ENCODE measurements around the gene CREBRF.
A peak's percentile ranks its signal among the peaks of the same experiment; 100 is the strongest.

Gene CREBRF

GRCh38 chr5:173138707-173139106, 82.6 kb downstream of the CREBRF start:
- TF ChIP-seq, protein P1, sequence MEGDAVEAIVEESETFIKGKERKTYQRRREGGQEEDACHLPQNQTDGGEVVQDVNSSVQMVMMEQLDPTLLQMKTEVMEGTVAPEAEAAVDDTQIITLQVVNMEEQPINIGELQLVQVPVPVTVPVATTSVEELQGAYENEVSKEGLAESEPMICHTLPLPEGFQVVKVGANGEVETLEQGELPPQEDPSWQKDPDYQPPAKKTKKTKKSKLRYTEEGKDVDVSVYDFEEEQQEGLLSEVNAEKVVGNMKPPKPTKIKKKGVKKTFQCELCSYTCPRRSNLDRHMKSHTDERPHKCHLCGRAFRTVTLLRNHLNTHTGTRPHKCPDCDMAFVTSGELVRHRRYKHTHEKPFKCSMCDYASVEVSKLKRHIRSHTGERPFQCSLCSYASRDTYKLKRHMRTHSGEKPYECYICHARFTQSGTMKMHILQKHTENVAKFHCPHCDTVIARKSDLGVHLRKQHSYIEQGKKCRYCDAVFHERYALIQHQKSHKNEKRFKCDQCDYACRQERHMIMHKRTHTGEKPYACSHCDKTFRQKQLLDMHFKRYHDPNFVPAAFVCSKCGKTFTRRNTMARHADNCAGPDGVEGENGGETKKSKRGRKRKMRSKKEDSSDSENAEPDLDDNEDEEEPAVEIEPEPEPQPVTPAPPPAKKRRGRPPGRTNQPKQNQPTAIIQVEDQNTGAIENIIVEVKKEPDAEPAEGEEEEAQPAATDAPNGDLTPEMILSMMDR (IDR thresholded peaks at IDR 0.05; ENCODE audit: low read length), result no peak
- TF ChIP-seq EZH2phosphoT487 (IDR thresholded peaks at IDR 0.05; ENCODE audit: low read length) (no peak), EZH2 (optimal IDR thresholded peaks at IDR 0.05; ENCODE audit: low read depth, low read length) (no peak)
- Histone ChIP-seq H2AFZ (ENCODE audit: low read length) (no peak overlapping the region), H3K36me3 (replicated peaks; ENCODE audit: insufficient read depth, low read length) (no peaks in the 10 kb centered on the region), H3K27ac (ENCODE audit: low read length) (no peak overlapping the region), H3K4me1 (ENCODE audit: low read length) (no peaks in the 10 kb centered on the region), H3K9me2 (replicated peaks; ENCODE audit: insufficient read depth, low read length) (no peaks in the 10 kb centered on the region), H3K4me3 (ENCODE audit: low read length) (no peak overlapping the region), H3K79me2 (ENCODE audit: low read length) (no peaks in the 10 kb centered on the region), H3K9me3 (replicated peaks; ENCODE audit: insufficient read depth, low read length) (no peaks in the 10 kb centered on the region), H3K4me2 (ENCODE audit: low read depth, low read length) (no peak overlapping the region), H3K9ac (ENCODE audit: low read length) (no peak overlapping the region), H3K27me3 (replicated peaks; ENCODE audit: insufficient read depth, low read length) (no peaks in the 10 kb centered on the region), H3F3A (ENCODE audit: insufficient read depth, low read length) (no peaks in the 10 kb centered on the region), H4K20me1 (ENCODE audit: insufficient read depth, low read length) (no peaks in the 10 kb centered on the region)
- no peak for DNase-seq

GRCh38 chr5:173139631-173140030, 83.5 kb downstream of the CREBRF start:
- H3K36me3 ChIP-seq (replicated peaks; ENCODE audit: insufficient read depth, low read length), result no peaks in the 10 kb centered on the region
- H3K9me2 ChIP-seq (replicated peaks; ENCODE audit: insufficient read depth, low read length), result no peaks in the 10 kb centered on the region
- no peaks in the 10 kb centered on the region for H3K4me1 ChIP-seq (ENCODE audit: low read length)
- H3K27me3 ChIP-seq (replicated peaks; ENCODE audit: insufficient read depth, low read length), result no peaks in the 10 kb centered on the region
- H3K4me3 ChIP-seq (ENCODE audit: low read length), result no peak overlapping the region
- TF ChIP-seq EZH2 (optimal IDR thresholded peaks at IDR 0.05; ENCODE audit: low read depth, low read length) (no peak), EZH2phosphoT487 (IDR thresholded peaks at IDR 0.05; ENCODE audit: low read length) (no peak)
- no peak overlapping the region for H3K4me2 ChIP-seq (ENCODE audit: low read depth, low read length)
- no peak overlapping the region for H2AFZ ChIP-seq (ENCODE audit: low read length)
- no peaks in the 10 kb centered on the region for H3K9me3 ChIP-seq (replicated peaks; ENCODE audit: insufficient read depth, low read length)
- no peak overlapping the region for H3K27ac ChIP-seq (ENCODE audit: low read length)
- no peaks in the 10 kb centered on the region for H3F3A ChIP-seq (ENCODE audit: insufficient read depth, low read length)
- H4K20me1 ChIP-seq (ENCODE audit: insufficient read depth, low read length), result no peaks in the 10 kb centered on the region
- no peaks in the 10 kb centered on the region for H3K79me2 ChIP-seq (ENCODE audit: low read length)
- no peak for DNase-seq
- no peak overlapping the region for H3K9ac ChIP-seq (ENCODE audit: low read length)

- Histone ChIP-seq H2AFZ (ENCODE audit: low read length) (no peak overlapping the region), H3K27me3 (replicated peaks; ENCODE audit: insufficient read depth, low read length) (no peaks in the 10 kb centered on the region), H3K9ac (ENCODE audit: low read length) (no peak overlapping the region), H3K4me2 (ENCODE audit: low read depth, low read length) (no peak overlapping the region), H4K20me1 (ENCODE audit: insufficient read depth, low read length) (no peaks in the 10 kb centered on the region), H3K4me1 (ENCODE audit: low read length) (no peaks in the 10 kb centered on the region), H3K36me3 (replicated peaks; ENCODE audit: insufficient read depth, low read length) (no peaks in the 10 kb centered on the region), H3K9me3 (replicated peaks; ENCODE audit: insufficient read depth, low read length) (no peaks in the 10 kb centered on the region), H3F3A (ENCODE audit: insufficient read depth, low read length) (no peaks in the 10 kb centered on the region), H3K4me3 (ENCODE audit: low read length) (no peak overlapping the region), H3K79me2 (ENCODE audit: low read length) (peaks cover 5% of the 10 kb centered on the region; the same call in 1 of the 2 replicates), H3K9me2 (replicated peaks; ENCODE audit: insufficient read depth, low read length) (no peaks in the 10 kb centered on the region), H3K27ac (ENCODE audit: low read length) (no peak overlapping the region)
- TF ChIP-seq EZH2 (optimal IDR thresholded peaks at IDR 0.05; ENCODE audit: low read depth, low read length), result no peak
- no peak for TF ChIP-seq EZH2phosphoT487 (IDR thresholded peaks at IDR 0.05; ENCODE audit: low read length)
- TF ChIP-seq, protein P1 (IDR thresholded peaks at IDR 0.05; ENCODE audit: low read length), result no peak
- no peak for DNase-seq
Measured at GRCh38 chr5:173140769-173141168, 84.6 kb downstream of the CREBRF start.

DNA sequence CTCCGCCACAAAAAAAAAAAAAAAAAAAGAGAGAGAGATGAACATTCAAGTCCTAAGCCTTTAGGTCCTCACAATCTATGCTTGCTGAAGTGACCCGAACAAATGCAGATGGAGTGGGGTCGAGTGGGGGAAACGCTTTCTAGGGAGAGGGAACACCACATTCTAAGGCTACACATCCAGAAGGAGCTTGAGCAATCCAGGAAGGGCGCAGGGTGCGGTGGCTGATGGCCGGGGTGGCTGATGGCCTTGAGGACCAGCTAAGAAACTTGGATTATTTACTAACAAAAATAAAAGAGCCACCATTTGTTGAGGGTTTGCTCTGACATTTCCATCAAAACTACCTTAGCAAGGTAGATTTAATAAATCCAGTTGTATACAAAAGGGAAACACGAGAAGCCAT, 87.4 kb downstream of the CREBRF start:
- Histone ChIP-seq H3K9ac (ENCODE audit: low read length) (no peak overlapping the region), H3K4me2 (ENCODE audit: low read depth, low read length) (0 out of 2 replicates have a peak overlapping the region, but pooled peaks have one; percentile 97), H4K20me1 (ENCODE audit: insufficient read depth, low read length) (no peaks in the 10 kb centered on the region), H3K79me2 (ENCODE audit: low read length) (peaks cover 11% of the 10 kb centered on the region; the same call in 1 of the 2 replicates), H2AFZ (ENCODE audit: low read length) (peak overlapping the region; percentile 21), H3K36me3 (replicated peaks; ENCODE audit: insufficient read depth, low read length) (no peaks in the 10 kb centered on the region), H3K9me2 (replicated peaks; ENCODE audit: insufficient read depth, low read length) (no peaks in the 10 kb centered on the region), H3K4me1 (ENCODE audit: low read length) (no peaks in the 10 kb centered on the region), H3F3A (ENCODE audit: insufficient read depth, low read length) (no peaks in the 10 kb centered on the region), H3K4me3 (ENCODE audit: low read length) (no peak overlapping the region), H3K9me3 (replicated peaks; ENCODE audit: insufficient read depth, low read length) (no peaks in the 10 kb centered on the region), H3K27ac (ENCODE audit: low read length) (no peak overlapping the region), H3K27me3 (replicated peaks; ENCODE audit: insufficient read depth, low read length) (no peaks in the 10 kb centered on the region)
- no peak for TF ChIP-seq EZH2phosphoT487 (IDR thresholded peaks at IDR 0.05; ENCODE audit: low read length)
- TF ChIP-seq, protein P1 (IDR thresholded peaks at IDR 0.05; ENCODE audit: low read length), result no peak
- no peak for TF ChIP-seq EZH2 (optimal IDR thresholded peaks at IDR 0.05; ENCODE audit: low read depth, low read length)
- no peak for DNase-seq

Measured in MM.1S (cell line).